Left colon (tissue), 2 donors: ENCODE measurements around the gene IQCB1. TPM values are rescaled to one million over a fixed set of nuclear protein-coding genes. Genes with fewer than 3 reads are reported as not detected.

Experiments
- total RNA-seq, 2 donors: library from RNA; stranded (reverse); fragmentation: NEBNext Ultra II Directional; extraction: Animal tissue kit (Norgen Biotek cat#: 25700); gene quantifications; one replicate each; pipeline ENCODE4 v1.2.1, GENCODE V29; 2021
- donor health status: DM: no; HTN: no; CAD: no.
- donor health status: DM: yes; HTN: yes; CAD: no.

Gene IQCB1
- total RNA-seq, 2 donors from 2014 or later: 12.4 to 18.1 TPM

Other genes with a start within 250 kb of the IQCB1 start
- not detected for gene FBXO40, start 241.7 kb downstream of the IQCB1 start, total RNA-seq
- gene HCLS1, start 174.2 kb downstream of the IQCB1 start, total RNA-seq: 10 to 100 TPM in 1 of 2 donors, 1 to 10 TPM in 1; 9.2 to 19.7 TPM
- 10 to 100 TPM; 69.9 to 72.6 TPM for gene GOLGB1, start 85.3 kb downstream of the IQCB1 start, total RNA-seq
- 1 to 10 TPM; 5.2 to 9.7 TPM for gene EAF2, start 149 bp upstream of the IQCB1 start, total RNA-seq
- 1 to 10 TPM; 2.5 to 3.1 TPM for gene SLC15A2, start 59.3 kb upstream of the IQCB1 start, total RNA-seq
- 10 to 100 TPM; 27.6 to 27.7 TPM for gene ILDR1, start 187.2 kb upstream of the IQCB1 start, total RNA-seq
- gene CD86, start 220.3 kb upstream of the IQCB1 start, total RNA-seq: 1 to 10 TPM; 1.7 to 6.0 TPM